ENCODE data around the gene EDN3.

DNA sequence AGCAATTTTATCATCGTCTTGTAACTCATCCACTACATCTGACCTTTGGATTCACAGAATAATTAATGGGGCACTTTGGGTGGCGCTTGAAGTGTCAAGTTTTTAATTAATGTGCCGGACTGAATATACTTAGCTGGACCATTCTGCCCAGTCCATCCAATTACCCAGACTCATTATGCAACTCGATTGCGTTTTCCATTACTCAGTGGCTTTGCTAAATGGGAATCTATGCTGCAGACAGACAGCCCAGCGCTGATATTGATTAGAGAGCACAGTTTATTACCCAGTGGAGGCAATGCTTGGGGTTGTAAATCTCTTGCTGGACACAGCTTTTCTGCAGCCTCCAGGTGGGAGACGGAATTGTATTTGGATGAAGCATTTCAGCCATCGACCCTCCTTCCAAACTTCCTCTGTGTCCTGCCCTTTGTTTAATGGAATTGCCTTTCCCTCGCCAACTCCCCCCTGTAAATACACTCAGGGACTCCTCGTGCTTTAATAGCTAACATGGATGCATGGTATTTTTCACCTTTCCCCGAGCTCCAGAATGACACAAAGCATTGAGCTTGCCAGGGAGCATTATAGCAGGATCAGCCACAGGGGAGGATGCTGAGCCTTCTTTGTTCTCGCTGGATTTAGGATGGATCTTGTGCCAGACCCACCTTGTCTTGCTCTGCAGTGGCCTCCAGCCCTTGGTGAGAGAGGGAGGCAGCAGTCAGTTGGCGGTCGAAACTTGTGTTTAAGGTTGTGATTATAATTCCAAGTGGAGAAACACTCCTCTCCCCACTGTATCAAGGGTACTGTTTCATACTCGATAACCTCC, 59.7 kb downstream of the EDN3 start:
- no peak for TF ChIP-seq TAF1 (IDR thresholded peaks at IDR 0.05; ENCODE audit: low read depth)
- TF ChIP-seq, protein P1, sequence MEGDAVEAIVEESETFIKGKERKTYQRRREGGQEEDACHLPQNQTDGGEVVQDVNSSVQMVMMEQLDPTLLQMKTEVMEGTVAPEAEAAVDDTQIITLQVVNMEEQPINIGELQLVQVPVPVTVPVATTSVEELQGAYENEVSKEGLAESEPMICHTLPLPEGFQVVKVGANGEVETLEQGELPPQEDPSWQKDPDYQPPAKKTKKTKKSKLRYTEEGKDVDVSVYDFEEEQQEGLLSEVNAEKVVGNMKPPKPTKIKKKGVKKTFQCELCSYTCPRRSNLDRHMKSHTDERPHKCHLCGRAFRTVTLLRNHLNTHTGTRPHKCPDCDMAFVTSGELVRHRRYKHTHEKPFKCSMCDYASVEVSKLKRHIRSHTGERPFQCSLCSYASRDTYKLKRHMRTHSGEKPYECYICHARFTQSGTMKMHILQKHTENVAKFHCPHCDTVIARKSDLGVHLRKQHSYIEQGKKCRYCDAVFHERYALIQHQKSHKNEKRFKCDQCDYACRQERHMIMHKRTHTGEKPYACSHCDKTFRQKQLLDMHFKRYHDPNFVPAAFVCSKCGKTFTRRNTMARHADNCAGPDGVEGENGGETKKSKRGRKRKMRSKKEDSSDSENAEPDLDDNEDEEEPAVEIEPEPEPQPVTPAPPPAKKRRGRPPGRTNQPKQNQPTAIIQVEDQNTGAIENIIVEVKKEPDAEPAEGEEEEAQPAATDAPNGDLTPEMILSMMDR (IDR thresholded peaks at IDR 0.05; ENCODE audit: poor library complexity, severe bottlenecking), result no peak
- no peak for TF ChIP-seq EZH2 (IDR thresholded peaks at IDR 0.05; ENCODE audit: borderline replicate concordance, insufficient read depth, low read length, poor library complexity, severe bottlenecking)
- TF ChIP-seq, protein P2, sequence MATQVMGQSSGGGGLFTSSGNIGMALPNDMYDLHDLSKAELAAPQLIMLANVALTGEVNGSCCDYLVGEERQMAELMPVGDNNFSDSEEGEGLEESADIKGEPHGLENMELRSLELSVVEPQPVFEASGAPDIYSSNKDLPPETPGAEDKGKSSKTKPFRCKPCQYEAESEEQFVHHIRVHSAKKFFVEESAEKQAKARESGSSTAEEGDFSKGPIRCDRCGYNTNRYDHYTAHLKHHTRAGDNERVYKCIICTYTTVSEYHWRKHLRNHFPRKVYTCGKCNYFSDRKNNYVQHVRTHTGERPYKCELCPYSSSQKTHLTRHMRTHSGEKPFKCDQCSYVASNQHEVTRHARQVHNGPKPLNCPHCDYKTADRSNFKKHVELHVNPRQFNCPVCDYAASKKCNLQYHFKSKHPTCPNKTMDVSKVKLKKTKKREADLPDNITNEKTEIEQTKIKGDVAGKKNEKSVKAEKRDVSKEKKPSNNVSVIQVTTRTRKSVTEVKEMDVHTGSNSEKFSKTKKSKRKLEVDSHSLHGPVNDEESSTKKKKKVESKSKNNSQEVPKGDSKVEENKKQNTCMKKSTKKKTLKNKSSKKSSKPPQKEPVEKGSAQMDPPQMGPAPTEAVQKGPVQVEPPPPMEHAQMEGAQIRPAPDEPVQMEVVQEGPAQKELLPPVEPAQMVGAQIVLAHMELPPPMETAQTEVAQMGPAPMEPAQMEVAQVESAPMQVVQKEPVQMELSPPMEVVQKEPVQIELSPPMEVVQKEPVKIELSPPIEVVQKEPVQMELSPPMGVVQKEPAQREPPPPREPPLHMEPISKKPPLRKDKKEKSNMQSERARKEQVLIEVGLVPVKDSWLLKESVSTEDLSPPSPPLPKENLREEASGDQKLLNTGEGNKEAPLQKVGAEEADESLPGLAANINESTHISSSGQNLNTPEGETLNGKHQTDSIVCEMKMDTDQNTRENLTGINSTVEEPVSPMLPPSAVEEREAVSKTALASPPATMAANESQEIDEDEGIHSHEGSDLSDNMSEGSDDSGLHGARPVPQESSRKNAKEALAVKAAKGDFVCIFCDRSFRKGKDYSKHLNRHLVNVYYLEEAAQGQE (IDR thresholded peaks at IDR 0.05; ENCODE audit: borderline replicate concordance), result no peak
